Suprapubic skin (tissue), 4 donors: ENCODE data around the gene NDUFB7. TPM values are rescaled to one million over a fixed set of nuclear protein-coding genes. Genes with fewer than 3 reads are reported as not detected.

ENCODE experiments used
- DNase-seq, 2 donors: peaks; one replicate each; pipeline ENCODE4 v3.0.0-alpha.2; 2019; ENCODE audit warnings: low spot score in 2 of 2
- H3K27ac ChIP-seq: fragments of 200-600 bp; sonication (generic); one replicate; pipeline ENCODE4 v1.5.1; 2019
- H3K27me3 ChIP-seq: fragments of 200-600 bp; sonication (generic); one replicate; pipeline ENCODE4 v1.5.1; 2019
- H3K36me3 ChIP-seq: fragments of 200-600 bp; sonication (generic); one replicate; pipeline ENCODE4 v1.5.1; 2019
- H3K4me1 ChIP-seq: fragments of 200-600 bp; sonication (generic); one replicate; pipeline ENCODE4 v1.5.1; 2019
- H3K4me3 ChIP-seq: fragments of 200-600 bp; sonication (generic); one replicate; pipeline ENCODE4 v1.5.1; 2019; ENCODE audit warnings: mild to moderate bottlenecking
- H3K9me3 ChIP-seq: fragments of 200-600 bp; sonication (generic); one replicate; pipeline ENCODE4 v1.5.1; 2019
- CTCF ChIP-seq, 2 donors: fragments of 200-600 bp in 1 of 2; fragments of 450-650 bp in 1 of 2; sonication (generic) in 1 of 2; IDR thresholded peaks; one replicate each; pipeline ENCODE4 v1.5.1; 2016 to 2019; ENCODE audit warnings: antibody characterized with exemption in 2 of 2, mild to moderate bottlenecking in 1 of 2, moderate library complexity in 1 of 2
- WGBS: methylation state at CpG from one replicate; pipeline ENCODE4 v1.1.5; 2018; 5-methylcytosine and 5-hydroxymethylcytosine counted together
- total RNA-seq, 4 donors: library from RNA; depleted of rRNA; stranded (reverse); fragments of >200 nt; gene quantifications; one replicate each; pipeline ENCODE4 v1.1.0, GENCODE V29; 2016

NDUFB7 gene
- total RNA-seq, 4 donors from 2014 or later, result 196 to 394 (median 340) TPM

DNA sequence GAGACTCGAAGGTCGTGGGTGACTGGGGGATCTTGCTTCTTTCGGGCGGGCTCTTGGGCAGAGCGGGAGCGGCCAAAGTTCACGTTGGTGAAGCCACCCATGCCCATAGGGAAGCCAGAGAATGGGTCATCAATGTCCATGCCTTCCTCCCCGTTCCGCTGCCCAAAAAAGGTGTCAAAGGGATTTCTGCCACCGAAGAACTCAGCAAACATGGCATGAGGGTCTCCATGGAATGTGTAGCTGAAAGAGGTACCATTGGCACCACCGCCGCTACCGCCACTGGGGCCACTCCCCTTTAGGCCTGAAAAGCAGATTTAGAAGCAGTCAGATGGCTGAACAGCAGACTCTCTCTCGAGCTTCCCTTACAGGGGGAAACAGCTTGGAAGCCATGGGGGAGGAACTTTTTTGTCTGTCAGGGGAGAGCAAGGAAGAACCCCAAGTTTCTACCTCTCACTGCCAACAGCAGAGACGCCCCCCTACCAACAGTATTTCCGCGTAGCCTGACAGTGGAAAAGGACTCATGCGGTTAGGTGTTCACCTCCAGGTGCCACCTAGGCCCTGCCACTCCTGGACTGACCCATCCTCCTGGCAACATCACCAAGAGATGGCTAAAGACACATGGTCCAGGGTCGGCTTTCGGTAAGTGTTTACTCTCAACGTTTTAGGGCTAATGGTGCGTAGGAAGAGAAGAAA, 55.0 kb downstream of the NDUFB7 start:
- TF ChIP-seq CTCF (IDR thresholded peaks at IDR 0.05), result no peak
- Histone ChIP-seq H3K27me3 (no peaks in the 10 kb centered on the region), H3K36me3 (peaks cover 26% of the 10 kb centered on the region), H3K9me3 (no peaks in the 10 kb centered on the region), H3K4me1 (peaks cover 50% of the 10 kb centered on the region), H3K27ac (peak overlapping the region; percentile 95), H3K4me3 (peak overlapping the region; percentile 68)
- no peak for DNase-seq
- 13% methylated on average over 22 of the region's 22 CpGs for WGBS

Other genes starting within 250 kb of the NDUFB7 start
- 10 to 100 TPM in 3 of 4 donors, 1 to 10 TPM in 1; 5.1 to 24.2 (median 11.5) TPM for gene ADGRE5, start 190.6 kb downstream of the NDUFB7 start, total RNA-seq
- 100 to 1,000 TPM in 3 of 4 donors, 10 to 100 TPM in 1; 80.9 to 149 (median 111) TPM for gene DDX39A, start 152.7 kb downstream of the NDUFB7 start, total RNA-seq
- 10 to 100 TPM in 3 of 4 donors, 1 to 10 TPM in 1; 8.6 to 21.2 (median 14.9) TPM for gene PKN1, start 138.8 kb downstream of the NDUFB7 start, total RNA-seq
- under 1 TPM in 1 of 4 donors, not detected in 3; 0.47 TPM for gene PTGER1, start 96.7 kb downstream of the NDUFB7 start, total RNA-seq
- gene GIPC1, start 75.9 kb downstream of the NDUFB7 start, total RNA-seq, result 100 to 1,000 TPM in 3 of 4 donors, 10 to 100 TPM in 1; 85.8 to 111 (median 105) TPM
- gene DNAJB1, start 53.7 kb downstream of the NDUFB7 start, total RNA-seq, result 100 to 1,000 TPM in 3 of 4 donors, 10 to 100 TPM in 1; 54.5 to 197 (median 145) TPM
- 100 to 1,000 TPM; 111 to 176 (median 150) TPM for gene TECR, start 42.5 kb downstream of the NDUFB7 start, total RNA-seq
- gene CLEC17A, start 11.0 kb upstream of the NDUFB7 start, total RNA-seq, result not detected
- gene ADGRE3, start 102.8 kb upstream of the NDUFB7 start, total RNA-seq, result not detected
- 10 to 100 TPM in 3 of 4 donors, 1 to 10 TPM in 1; 8.7 to 43.1 (median 16.8) TPM for gene ZNF333, start 118.0 kb upstream of the NDUFB7 start, total RNA-seq
- gene ADGRE2, start 206.5 kb upstream of the NDUFB7 start, total RNA-seq, result 10 to 100 TPM in 3 of 4 donors, 1 to 10 TPM in 1; 8.1 to 14.3 (median 12.9) TPM